Measurements from ENCODE around the gene STOML2. TPM values are rescaled to one million over a fixed set of nuclear protein-coding genes. Genes with fewer than 3 reads are reported as not detected.

The STOML2 gene
- total RNA-seq, 4 donors from 2014 or later, result 67.2 to 97.7 (median 93.7) TPM

DNA sequence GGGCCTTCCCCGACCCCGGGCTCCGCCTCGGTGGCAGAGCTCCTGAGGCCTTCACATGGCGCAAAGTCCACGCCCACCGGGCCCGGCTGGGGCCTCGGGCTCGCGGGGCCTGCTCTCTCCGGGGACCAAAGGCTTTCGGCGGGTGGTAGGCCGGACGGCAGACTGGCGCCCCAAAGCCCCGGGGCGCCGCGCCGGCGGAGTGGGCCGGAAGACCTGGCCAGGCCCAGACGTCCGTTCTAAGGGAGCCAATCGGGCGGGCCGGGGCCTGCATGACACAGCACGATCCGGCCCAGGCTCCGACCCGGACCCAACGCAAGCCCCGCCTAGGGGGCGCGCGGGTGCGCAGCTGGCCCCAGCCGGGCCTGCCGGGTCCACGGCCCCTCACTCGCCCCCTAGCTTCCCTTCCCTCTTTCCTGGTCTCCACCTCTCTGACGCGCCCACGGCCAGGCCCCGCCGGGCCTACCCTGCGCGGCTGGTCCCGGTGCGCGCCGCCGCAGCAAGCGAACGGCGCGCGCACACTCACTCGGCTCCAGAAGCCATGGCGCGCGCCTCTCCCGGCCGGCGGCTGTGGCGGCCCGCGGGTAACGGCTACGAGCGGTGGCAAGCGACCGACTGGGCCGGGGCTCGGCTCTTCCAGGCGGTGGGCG lies 31.0 kb downstream of the STOML2 start:
- WGBS, 2 donors, result 0% methylated on average over 30 to 63 of the region's 79 CpGs
- H3K4me3 ChIP-seq, result peak overlapping the region; percentile 72 to 99 (median 89)
- DNase-seq (ENCODE audit: low spot score in 2 of 2), result peak; percentile 64 to 66
- no peak for TF ChIP-seq EP300 (IDR thresholded peaks at IDR 0.05)
- TF ChIP-seq, protein P1, sequence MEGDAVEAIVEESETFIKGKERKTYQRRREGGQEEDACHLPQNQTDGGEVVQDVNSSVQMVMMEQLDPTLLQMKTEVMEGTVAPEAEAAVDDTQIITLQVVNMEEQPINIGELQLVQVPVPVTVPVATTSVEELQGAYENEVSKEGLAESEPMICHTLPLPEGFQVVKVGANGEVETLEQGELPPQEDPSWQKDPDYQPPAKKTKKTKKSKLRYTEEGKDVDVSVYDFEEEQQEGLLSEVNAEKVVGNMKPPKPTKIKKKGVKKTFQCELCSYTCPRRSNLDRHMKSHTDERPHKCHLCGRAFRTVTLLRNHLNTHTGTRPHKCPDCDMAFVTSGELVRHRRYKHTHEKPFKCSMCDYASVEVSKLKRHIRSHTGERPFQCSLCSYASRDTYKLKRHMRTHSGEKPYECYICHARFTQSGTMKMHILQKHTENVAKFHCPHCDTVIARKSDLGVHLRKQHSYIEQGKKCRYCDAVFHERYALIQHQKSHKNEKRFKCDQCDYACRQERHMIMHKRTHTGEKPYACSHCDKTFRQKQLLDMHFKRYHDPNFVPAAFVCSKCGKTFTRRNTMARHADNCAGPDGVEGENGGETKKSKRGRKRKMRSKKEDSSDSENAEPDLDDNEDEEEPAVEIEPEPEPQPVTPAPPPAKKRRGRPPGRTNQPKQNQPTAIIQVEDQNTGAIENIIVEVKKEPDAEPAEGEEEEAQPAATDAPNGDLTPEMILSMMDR (IDR thresholded peaks at IDR 0.05), result peak in 4 of 5 experiments; percentile 26 to 52 (median 46)
- TF ChIP-seq POLR2A (IDR thresholded peaks at IDR 0.05), result peak in 1 of 2 donors; percentile 11
- peaks cover 0 to 43% (median under 1%) of the 10 kb centered on the region in 3 donors for H3K36me3 ChIP-seq
- no peaks in the 10 kb centered on the region for H3K27me3 ChIP-seq
- peaks cover 0 to 47% (median 35%) of the 10 kb centered on the region in 4 donors for H3K4me1 ChIP-seq
- H3K9me3 ChIP-seq, result no peaks in the 10 kb centered on the region
- H3K27ac ChIP-seq, result peak overlapping the region; percentile 97 to 100 (median 98)

DNA sequence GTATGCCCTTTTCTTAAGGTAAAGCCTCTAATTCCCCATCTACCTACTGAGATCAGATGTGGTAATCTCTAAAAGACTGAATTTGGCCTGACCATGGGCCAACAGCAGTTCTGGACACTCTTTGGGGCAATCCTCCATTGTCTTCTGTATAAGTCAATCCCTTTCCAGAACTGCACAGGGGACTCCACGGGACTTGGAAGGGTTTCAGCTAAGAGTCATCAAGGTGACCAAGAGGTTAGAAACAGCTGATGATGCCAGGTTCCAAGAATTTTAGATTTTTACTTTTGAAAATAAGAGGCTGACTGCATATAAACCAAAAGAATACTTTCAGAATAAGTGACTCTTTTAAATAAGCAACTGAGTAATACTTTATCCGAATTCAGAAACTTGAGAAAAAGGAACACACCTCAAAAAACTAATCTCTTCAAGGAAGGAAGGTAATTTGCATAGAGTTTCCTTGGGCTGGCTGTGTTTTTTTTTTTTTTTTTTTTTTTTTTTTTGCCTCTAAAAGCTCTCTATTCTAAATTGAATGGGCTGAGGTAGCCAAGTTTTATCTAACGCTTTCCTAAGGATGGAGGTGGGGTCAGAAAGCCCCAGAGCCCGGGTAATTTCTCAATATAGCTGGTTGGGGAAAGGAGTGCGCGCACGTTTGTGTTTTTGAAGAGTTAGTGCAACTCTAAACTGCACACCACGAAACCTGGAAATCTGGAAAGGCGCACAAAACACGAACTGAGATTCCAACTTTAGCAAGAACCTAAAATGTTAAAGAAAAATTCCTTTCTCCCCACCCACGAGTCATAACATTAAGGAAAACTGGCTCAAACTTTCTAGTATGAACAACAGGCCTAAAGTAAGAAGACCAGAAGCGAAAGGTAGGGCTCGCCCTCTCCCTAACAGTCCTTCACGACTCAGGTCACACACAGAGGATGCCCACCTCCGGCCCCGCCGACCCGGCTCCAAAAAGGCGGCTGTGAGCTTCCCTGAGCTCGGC lies 31.8 kb downstream of the STOML2 start:
- WGBS, 2 donors, result 1 to 2% methylated on average over 20 of the region's 20 CpGs
- DNase-seq (ENCODE audit: low spot score in 2 of 2), result no peak
- Histone ChIP-seq H3K27me3 (no peaks in the 10 kb centered on the region), H3K4me3 (peak overlapping the region; percentile 72 to 99 (median 89)), H3K36me3 (peaks cover 0 to 43% (median 8%) of the 10 kb centered on the region in 3 donors), H3K27ac (peak overlapping the region; percentile 97 to 100 (median 98)), H3K9me3 (no peaks in the 10 kb centered on the region), H3K4me1 (peaks cover 0 to 47% (median 35%) of the 10 kb centered on the region in 4 donors)
- TF ChIP-seq, protein P1 (IDR thresholded peaks at IDR 0.05), result no peak
- TF ChIP-seq EP300 (IDR thresholded peaks at IDR 0.05), result no peak
- no peak for TF ChIP-seq POLR2A (IDR thresholded peaks at IDR 0.05)

DNA sequence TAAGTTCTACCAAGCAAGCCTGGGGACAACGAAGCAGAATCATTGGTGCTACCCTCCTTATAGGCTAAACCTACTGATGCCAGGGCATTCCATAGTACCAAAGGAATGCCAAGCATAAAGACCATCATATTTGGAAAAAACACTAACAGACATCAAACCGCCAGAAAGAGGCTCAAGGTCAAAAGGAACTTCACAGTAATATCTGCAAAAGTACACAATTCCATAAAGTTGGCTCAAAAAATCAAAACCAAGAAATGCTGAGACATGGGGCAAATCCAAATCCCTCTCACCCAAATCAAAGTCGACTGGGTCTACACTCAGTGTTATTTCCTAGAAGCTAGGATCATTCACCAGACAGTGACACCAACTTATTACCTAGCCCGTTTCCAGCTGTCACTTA lies 33.9 kb downstream of the STOML2 start:
- Histone ChIP-seq H3K27ac (no peak overlapping the region), H3K27me3 (no peaks in the 10 kb centered on the region), H3K4me1 (peaks cover 0 to 47% (median 35%) of the 10 kb centered on the region in 4 donors), H3K9me3 (no peaks in the 10 kb centered on the region), H3K4me3 (no peak overlapping the region), H3K36me3 (peaks cover 0 to 45% (median 29%) of the 10 kb centered on the region in 3 donors)
- TF ChIP-seq, protein P1 (IDR thresholded peaks at IDR 0.05), result no peak
- TF ChIP-seq EP300 (IDR thresholded peaks at IDR 0.05) (no peak), POLR2A (IDR thresholded peaks at IDR 0.05) (no peak)
- no peak for DNase-seq (ENCODE audit: low spot score in 2 of 2)
- WGBS, 2 donors, result 77 to 78% methylated on average over 4 of the region's 4 CpGs

DNA sequence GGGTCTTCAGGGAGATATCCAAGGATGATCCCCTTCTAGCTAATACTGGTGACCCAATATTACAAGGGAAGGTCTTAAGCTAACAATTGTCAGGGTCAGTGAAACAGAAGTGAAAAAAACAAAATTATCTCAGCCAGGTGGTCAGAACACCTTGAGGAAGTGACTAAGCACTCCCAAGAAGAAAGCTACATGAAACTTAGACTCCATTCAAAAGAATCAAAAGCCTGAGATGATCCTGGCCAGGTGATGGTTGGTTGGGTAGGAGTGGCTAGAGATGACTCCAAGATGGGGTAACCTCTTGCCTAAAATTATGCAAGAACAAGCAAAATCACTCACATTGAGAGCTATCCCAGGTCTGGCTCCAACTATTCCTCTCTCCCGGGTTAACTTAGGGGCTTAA lies 35.9 kb downstream of the STOML2 start:
- TF ChIP-seq, protein P1 (IDR thresholded peaks at IDR 0.05), result no peak
- TF ChIP-seq POLR2A (IDR thresholded peaks at IDR 0.05) (no peak), EP300 (IDR thresholded peaks at IDR 0.05) (no peak)
- 76 to 86% methylated on average over 1 of the region's 1 CpG for WGBS, 2 donors
- H3K36me3 ChIP-seq, result peaks cover 2 to 61% (median 48%) of the 10 kb centered on the region in 3 donors
- DNase-seq (ENCODE audit: low spot score in 2 of 2), result no peak
- H3K4me3 ChIP-seq, result no peak overlapping the region
- no peaks in the 10 kb centered on the region for H3K27me3 ChIP-seq
- no peak overlapping the region for H3K27ac ChIP-seq
- H3K9me3 ChIP-seq, result no peaks in the 10 kb centered on the region
- peaks cover 0 to 40% (median 33%) of the 10 kb centered on the region in 4 donors for H3K4me1 ChIP-seq
